Fibroblast of villous mesenchyme (primary cell): ENCODE results near the gene DLGAP5. TPM values are rescaled to one million over a fixed set of nuclear protein-coding genes. Genes with fewer than 3 reads are reported as not detected.

Source experiments
- DNase-seq: peaks from one replicate; pipeline ENCODE4 v3.0.0-alpha.2; 2010; ENCODE audit warnings: low read depth
- H3K4me3 ChIP-seq: 2 replicates; pipeline ENCODE4 v1.5.1; 2011; ENCODE audit warnings: low read depth, mild to moderate bottlenecking, low read length
- CTCF ChIP-seq: IDR thresholded peaks from 2 replicates; pipeline ENCODE4 v1.5.1; 2012; ENCODE audit warnings: low read depth, mild to moderate bottlenecking, low read length; ENCODE audit not compliant: insufficient read depth
- total RNA-seq: library from RNA; depleted of rRNA; stranded (reverse); fragments of >200 nt; gene quantifications from 2 replicates; pipeline ENCODE4 v1.2.3, GENCODE V29; 2012

The DLGAP5 gene
- total RNA-seq, 1 donor: 35.0 TPM

GRCh38 chr14:55107766-55108554 lies 83.4 kb downstream of the DLGAP5 start:
- no peak for TF ChIP-seq CTCF
- DNase-seq: peak; percentile 95
- H3K4me3 ChIP-seq: no peak overlapping the region

- TF ChIP-seq CTCF: no peak
- H3K4me3 ChIP-seq: no peak overlapping the region
- DNase-seq: no peak
Measured at GRCh38 chr14:55105991-55106390, 85.4 kb downstream of the DLGAP5 start.

GRCh38 chr14:55103971-55104954 lies 87.1 kb downstream of the DLGAP5 start:
- TF ChIP-seq CTCF: no peak
- DNase-seq: no peak
- no peak overlapping the region for H3K4me3 ChIP-seq

- no peak for TF ChIP-seq CTCF
- DNase-seq: peak; percentile 98
- H3K4me3 ChIP-seq: peak overlapping the region; percentile 26
Measured at GRCh38 chr14:55103005-55103640, 88.3 kb downstream of the DLGAP5 start.

- no peak for TF ChIP-seq CTCF
- H3K4me3 ChIP-seq: no peak overlapping the region
- DNase-seq: peak; percentile 96
Measured at GRCh38 chr14:55102141-55102621, 89.2 kb downstream of the DLGAP5 start.

- no peak for DNase-seq
- H3K4me3 ChIP-seq: no peak overlapping the region
- TF ChIP-seq CTCF: no peak
Measured at GRCh38 chr14:55101698-55102097, 89.7 kb downstream of the DLGAP5 start.
